Measurements from ENCODE around the gene EBF4. TPM values are rescaled to one million over a fixed set of nuclear protein-coding genes. Genes with fewer than 3 reads are reported as not detected.

Gene EBF4
- total and polyA plus RNA-seq, 10 of the 15 experiments (the other 5 are each of a cell fraction or from before 2014, with no cell fraction given): 0.13 TPM; not detected in 9

DNA sequence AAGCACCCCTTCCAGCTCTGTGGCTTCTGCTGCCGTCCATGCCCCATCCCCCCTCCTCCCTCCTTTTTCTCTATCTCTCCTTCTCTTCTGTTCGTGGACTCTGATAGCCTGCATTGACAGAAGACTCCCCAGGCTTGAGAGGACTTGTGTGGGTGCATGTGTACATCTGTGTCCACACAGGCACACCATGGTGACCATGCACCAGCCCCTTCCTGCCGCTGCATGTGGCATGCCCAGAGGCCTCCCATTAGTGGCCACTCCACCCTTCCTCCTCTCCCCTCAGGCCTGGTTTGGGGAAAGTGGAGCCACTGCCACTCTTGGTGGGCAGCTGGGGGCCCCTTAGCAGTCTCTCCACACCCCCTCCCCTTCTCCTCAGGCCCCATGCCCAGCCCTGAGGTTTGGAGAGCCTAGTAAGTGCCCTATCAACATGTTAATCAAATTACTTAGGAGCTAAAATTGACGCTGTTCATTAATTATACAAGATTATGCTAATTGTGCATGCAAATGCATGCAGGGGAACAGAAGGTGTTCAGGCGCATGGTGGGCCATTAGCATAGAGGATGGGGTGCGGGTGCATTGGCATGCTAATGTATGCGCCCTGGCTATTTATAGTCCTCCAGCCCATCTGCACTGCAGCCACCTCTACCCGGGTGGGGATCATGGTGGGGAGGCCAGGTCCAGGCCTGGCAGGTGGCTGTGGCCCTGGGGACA, 45.9 kb downstream of the EBF4 start:
- Histone ChIP-seq H3K27ac (ENCODE audit: control insufficient read depth, insufficient read depth) (no peak overlapping the region), H3K79me2 (ENCODE audit: control insufficient read depth, insufficient read depth, low read length) (no peaks in the 10 kb centered on the region), H3K27me3 (replicated peaks in 1 of 2; ENCODE audit: control insufficient read depth in 2 of 2, insufficient read depth in 2 of 2, low read length in 1 of 2) (no peaks in the 10 kb centered on the region; a peak in 1 of 4 replicates), H3K4me2 (ENCODE audit: control insufficient read depth, insufficient read depth) (no peak overlapping the region), H3K9ac (ENCODE audit: control insufficient read depth, insufficient read depth, low read length) (no peak overlapping the region), H3K4me3 (no peak overlapping the region), H3K36me3 (ENCODE audit: control insufficient read depth in 2 of 2, insufficient read depth in 2 of 2, low read length in 1 of 2) (no peaks in the 10 kb centered on the region), H3K4me1 (ENCODE audit: control insufficient read depth, insufficient read depth, low read length) (no peaks in the 10 kb centered on the region), H2AFZ (ENCODE audit: control insufficient read depth, low read depth, low read length) (no peak overlapping the region), H3K9me3 (replicated peaks; ENCODE audit: control insufficient read depth, insufficient read depth, low read length) (no peaks in the 10 kb centered on the region; the same call in 2 of the 3 replicates), H4K20me1 (ENCODE audit: control insufficient read depth, insufficient read depth) (no peaks in the 10 kb centered on the region)
- intact Hi-C loops (cut with micrococcal nuclease; ENCODE audit: unreplicated experiment) (no loop called here), in situ Hi-C loops (cut with MboI) (no loop called here)
- no peak for ATAC-seq
- ChIA-PET SMC1A (ENCODE audit: uncharacterized antibody, unreplicated experiment) (interaction anchor here (0.6 kb wide), 1 partner anchor 9 kb away, joined by 3 read pairs; no protein-coding TSS in a partner anchor), RAD21 (ENCODE audit: unreplicated experiment) (no interaction called here), CTCF (no interaction called here), POLR2A (no interaction called here)
- 14% methylated on average over 8 of the region's 8 CpGs for WGBS (ENCODE audit: insufficient coverage, insufficient replicate concordance, low lambda C conversion rate, missing lambda C conversion rate)
- no peak for FAIRE-seq
- no TSS peak for BruUV-seq (replicated peaks)
- no peak for DNase-seq (ENCODE audit: low read depth, low spot score)
- TF ChIP-seq MEF2B (IDR thresholded peaks at IDR 0.05; ENCODE audit: partially characterized antibody, poor library complexity, severe bottlenecking) (no peak), USF1 (IDR thresholded peaks at IDR 0.05; ENCODE audit: borderline replicate concordance, extremely low read length, insufficient read depth, low read depth, low read length) (no peak), PKNOX1 (IDR thresholded peaks at IDR 0.05) (no peak), GATAD2B (conservative IDR thresholded peaks at IDR 0.05; ENCODE audit: low read depth) (no peak), RFX5 (IDR thresholded peaks at IDR 0.05; ENCODE audit: low read depth, low read length) (no peak), POLR2AphosphoS5 (IDR thresholded peaks at IDR 0.05; ENCODE audit: low read length) (no peak), STAT1 (conservative IDR thresholded peaks at IDR 0.05) (no peak), NFYA (IDR thresholded peaks at IDR 0.05; ENCODE audit: borderline replicate concordance, low read depth, low read length) (no peak), SREBF1 (IDR thresholded peaks at IDR 0.05; ENCODE audit: low read length) (no peak), E2F4 (IDR thresholded peaks at IDR 0.05; ENCODE audit: low read depth, low read length) (no peak), YY1 (IDR thresholded peaks at IDR 0.05; ENCODE audit: low read depth, low read length) (no peak), RAD21 (IDR thresholded peaks at IDR 0.05; ENCODE audit: insufficient read depth, low read depth, low read length) (no peak), CBFB (IDR thresholded peaks at IDR 0.05; ENCODE audit: low read depth) (no peak), CREB1 (IDR thresholded peaks at IDR 0.05; ENCODE audit: low read depth) (no peak), TAF1 (IDR thresholded peaks at IDR 0.05; ENCODE audit: borderline replicate concordance, low read depth, low read length) (no peak), ELK1 (IDR thresholded peaks at IDR 0.05; ENCODE audit: low read depth, low read length) (no peak)
- TF ChIP-seq, protein P1, sequence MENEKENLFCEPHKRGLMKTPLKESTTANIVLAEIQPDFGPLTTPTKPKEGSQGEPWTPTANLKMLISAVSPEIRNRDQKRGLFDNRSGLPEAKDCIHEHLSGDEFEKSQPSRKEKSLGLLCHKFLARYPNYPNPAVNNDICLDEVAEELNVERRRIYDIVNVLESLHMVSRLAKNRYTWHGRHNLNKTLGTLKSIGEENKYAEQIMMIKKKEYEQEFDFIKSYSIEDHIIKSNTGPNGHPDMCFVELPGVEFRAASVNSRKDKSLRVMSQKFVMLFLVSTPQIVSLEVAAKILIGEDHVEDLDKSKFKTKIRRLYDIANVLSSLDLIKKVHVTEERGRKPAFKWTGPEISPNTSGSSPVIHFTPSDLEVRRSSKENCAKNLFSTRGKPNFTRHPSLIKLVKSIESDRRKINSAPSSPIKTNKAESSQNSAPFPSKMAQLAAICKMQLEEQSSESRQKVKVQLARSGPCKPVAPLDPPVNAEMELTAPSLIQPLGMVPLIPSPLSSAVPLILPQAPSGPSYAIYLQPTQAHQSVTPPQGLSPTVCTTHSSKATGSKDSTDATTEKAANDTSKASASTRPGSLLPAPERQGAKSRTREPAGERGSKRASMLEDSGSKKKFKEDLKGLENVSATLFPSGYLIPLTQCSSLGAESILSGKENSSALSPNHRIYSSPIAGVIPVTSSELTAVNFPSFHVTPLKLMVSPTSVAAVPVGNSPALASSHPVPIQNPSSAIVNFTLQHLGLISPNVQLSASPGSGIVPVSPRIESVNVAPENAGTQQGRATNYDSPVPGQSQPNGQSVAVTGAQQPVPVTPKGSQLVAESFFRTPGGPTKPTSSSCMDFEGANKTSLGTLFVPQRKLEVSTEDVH (IDR thresholded peaks at IDR 0.05; ENCODE audit: low read depth, partially characterized antibody): no peak

Data from GM12878 (cell line).